GM23248 (cell line): ENCODE results near the gene SMAP2. TPM values are rescaled to one million over a fixed set of nuclear protein-coding genes. Genes with fewer than 3 reads are reported as not detected.

Experiments used
- DNase-seq: peaks from one replicate; pipeline ENCODE4 v3.0.0-alpha.2; 2015
- H2AFZ ChIP-seq: fragments of 200-600 bp; sonication (generic); 2 replicates; pipeline ENCODE4 v1.6.1; 2016; ENCODE audit warnings: antibody characterized with exemption
- H3F3A ChIP-seq: fragments of 200-600 bp; sonication (generic); 2 replicates; pipeline ENCODE4 v1.6.1; 2016; ENCODE audit warnings: mild to moderate bottlenecking, antibody characterized with exemption, mixed run types; ENCODE audit not compliant: insufficient read depth
- H3K27ac ChIP-seq: fragments of 200-600 bp; sonication (generic); 2 replicates; pipeline ENCODE4 v1.5.1; 2016; ENCODE audit warnings: mild to moderate bottlenecking
- H3K27me3 ChIP-seq: fragments of 200-600 bp; sonication (generic); replicated peaks from 2 replicates; pipeline ENCODE4 v1.6.1; 2016; ENCODE audit warnings: mild to moderate bottlenecking; ENCODE audit not compliant: insufficient read depth
- H3K36me3 ChIP-seq: fragments of 200-600 bp; sonication (generic); 2 replicates; pipeline ENCODE4 v1.6.1; 2016; ENCODE audit warnings: low read depth, mild to moderate bottlenecking
- H3K4me1 ChIP-seq: fragments of 200-600 bp; sonication (generic); 2 replicates; pipeline ENCODE4 v1.6.1; 2016; ENCODE audit warnings: mild to moderate bottlenecking; ENCODE audit not compliant: insufficient read depth
- H3K4me2 ChIP-seq: fragments of 200-600 bp; sonication (generic); one replicate; pipeline ENCODE4 v1.6.1; 2016; ENCODE audit warnings: mild to moderate bottlenecking; ENCODE audit not compliant: unreplicated experiment
- H3K4me3 ChIP-seq: fragments of 200-600 bp; sonication (generic); 2 replicates; pipeline ENCODE4 v1.5.1; 2016; ENCODE audit warnings: mild to moderate bottlenecking
- H3K79me2 ChIP-seq: fragments of 200-600 bp; sonication (generic); 2 replicates; pipeline ENCODE4 v1.6.1; 2016; ENCODE audit warnings: mild to moderate bottlenecking; ENCODE audit not compliant: insufficient read depth
- H3K9ac ChIP-seq: fragments of 200-600 bp; sonication (generic); 2 replicates; pipeline ENCODE4 v1.6.1; 2016; ENCODE audit warnings: mild to moderate bottlenecking
- H3K9me2 ChIP-seq: fragments of 200-600 bp; sonication (generic); 2 replicates; pipeline ENCODE4 v1.6.1; 2016; ENCODE audit warnings: mixed run types, mild to moderate bottlenecking, moderate library complexity; ENCODE audit not compliant: insufficient read depth
- H3K9me3 ChIP-seq: fragments of 200-600 bp; sonication (generic); one replicate; pipeline ENCODE4 v1.6.1; 2017; ENCODE audit warnings: low read depth
- H4K20me1 ChIP-seq: fragments of 200-600 bp; sonication (generic); 2 replicates; pipeline ENCODE4 v1.6.0; 2016; ENCODE audit not compliant: insufficient read depth
- EZH2 ChIP-seq: fragments of 200-600 bp; sonication (generic); IDR thresholded peaks from 2 replicates; pipeline ENCODE4 v1.6.1; 2018; ENCODE audit warnings: antibody characterized with exemption, mild to moderate bottlenecking; ENCODE audit not compliant: insufficient read depth, poor library complexity, severe bottlenecking
- EZH2phosphoT487 ChIP-seq: fragments of 200-600 bp; sonication (generic); IDR thresholded peaks from 2 replicates; pipeline ENCODE4 v1.6.1; 2018; ENCODE audit warnings: antibody characterized with exemption, moderate library complexity, mild to moderate bottlenecking, low read depth; ENCODE audit not compliant: insufficient read depth
- WGBS, 2 experiments: methylation state at CpG; one replicate each; pipeline ENCODE4 v1.1.6; 2015 to 2017; ENCODE audit warnings: low lambda C conversion rate in 2 of 2, low coverage in 1 of 2; ENCODE audit errors: missing lambda C conversion rate in 2 of 2; 5-methylcytosine and 5-hydroxymethylcytosine counted together
- in situ Hi-C: fragments of 300-500 bp; cut with MboI; formaldehyde crosslinking; loops from 2 replicates; pipeline ENCODE4 v1.15.0; 2020
- polyA plus RNA-seq: library from polyadenylated mRNA; unstranded; fragments of >200 nt; fragmentation: Nextera tagmentation; extraction: Ambion mirVana; gene quantifications from 2 replicates; pipeline ENCODE4 v1.2.1, GENCODE V29; 2016
- total RNA-seq: library from RNA; depleted of rRNA; stranded (reverse); fragments of >200 nt; shearing (Covaris generic); gene quantifications from 2 replicates; pipeline ENCODE4 v1.2.3, GENCODE V29; 2014

Gene SMAP2
- total and polyA plus RNA-seq, 2 experiments from 2014 or later = 12.2 to 14.3 TPM

GRCh38 chr1:40384413-40384762 lies 10.9 kb downstream of the SMAP2 start:
- Histone ChIP-seq H3K36me3 (no peaks in the 10 kb centered on the region), H3F3A (peaks cover 11% of the 10 kb centered on the region; the same call in 1 of the 2 replicates), H2AFZ (no peak overlapping the region), H3K4me3 (no peak overlapping the region), H3K27ac (no peak overlapping the region), H3K9me2 (no peaks in the 10 kb centered on the region), H3K27me3 (no peaks in the 10 kb centered on the region), H3K79me2 (peaks cover 90% of the 10 kb centered on the region), H3K9ac (no peak overlapping the region), H3K9me3 (no peaks in the 10 kb centered on the region), H3K4me2 (no peak overlapping the region), H3K4me1 (peaks cover 33% of the 10 kb centered on the region), H4K20me1 (no peaks in the 10 kb centered on the region)
- in situ Hi-C loops = no loop called here
- 99 to 100% methylated on average over 2 of the region's 2 CpGs for WGBS, 2 experiments
- TF ChIP-seq EZH2phosphoT487 = no peak
- TF ChIP-seq EZH2 = no peak
- DNase-seq = no peak

GRCh38 chr1:40384887-40385286 lies 11.4 kb downstream of the SMAP2 start:
- H3K9me3 ChIP-seq = no peaks in the 10 kb centered on the region
- no peaks in the 10 kb centered on the region for H4K20me1 ChIP-seq
- no peak overlapping the region for H3K4me2 ChIP-seq
- H3K4me3 ChIP-seq = no peak overlapping the region
- H3K9ac ChIP-seq = no peak overlapping the region
- no peak overlapping the region for H3K27ac ChIP-seq
- peaks cover 88% of the 10 kb centered on the region for H3K79me2 ChIP-seq
- TF ChIP-seq EZH2 = no peak
- no peak for TF ChIP-seq EZH2phosphoT487
- H2AFZ ChIP-seq = no peak overlapping the region
- H3F3A ChIP-seq = peaks cover 10% of the 10 kb centered on the region; the same call in 1 of the 2 replicates
- H3K4me1 ChIP-seq = peaks cover 33% of the 10 kb centered on the region
- no peaks in the 10 kb centered on the region for H3K27me3 ChIP-seq
- no peaks in the 10 kb centered on the region for H3K9me2 ChIP-seq
- WGBS, 2 experiments = 96 to 97% methylated on average over 6 of the region's 6 CpGs
- H3K36me3 ChIP-seq = no peaks in the 10 kb centered on the region
- no peak for DNase-seq
- in situ Hi-C loops = no loop called here

- H3K9me3 ChIP-seq = no peaks in the 10 kb centered on the region
- H2AFZ ChIP-seq = no peak overlapping the region
- H3K4me2 ChIP-seq = no peak overlapping the region
- H3K9ac ChIP-seq = no peak overlapping the region
- no peaks in the 10 kb centered on the region for H3K36me3 ChIP-seq
- WGBS, 2 experiments = 97 to 98% methylated on average over 6 of the region's 6 CpGs
- no peak overlapping the region for H3K27ac ChIP-seq
- in situ Hi-C loops = no loop called here
- no peak for DNase-seq
- no peaks in the 10 kb centered on the region for H3K9me2 ChIP-seq
- peaks cover 87% of the 10 kb centered on the region for H3K79me2 ChIP-seq
- no peak overlapping the region for H3K4me3 ChIP-seq
- H3F3A ChIP-seq = peaks cover 12% of the 10 kb centered on the region
- no peaks in the 10 kb centered on the region for H4K20me1 ChIP-seq
- TF ChIP-seq EZH2 (no peak), EZH2phosphoT487 (no peak)
- H3K4me1 ChIP-seq = peaks cover 32% of the 10 kb centered on the region
- no peaks in the 10 kb centered on the region for H3K27me3 ChIP-seq
Measured at GRCh38 chr1:40385437-40386358, 12.2 kb downstream of the SMAP2 start.

GRCh38 chr1:40386359-40386723 lies 12.8 kb downstream of the SMAP2 start:
- Histone ChIP-seq H3F3A (peaks cover 18% of the 10 kb centered on the region), H3K9me3 (no peaks in the 10 kb centered on the region), H4K20me1 (no peaks in the 10 kb centered on the region), H2AFZ (no peak overlapping the region), H3K79me2 (peaks cover 87% of the 10 kb centered on the region), H3K27ac (no peak overlapping the region), H3K27me3 (no peaks in the 10 kb centered on the region), H3K9me2 (no peaks in the 10 kb centered on the region), H3K4me2 (no peak overlapping the region), H3K9ac (no peak overlapping the region), H3K4me1 (peaks cover 27% of the 10 kb centered on the region), H3K36me3 (no peaks in the 10 kb centered on the region), H3K4me3 (no peak overlapping the region)
- in situ Hi-C loops = no loop called here
- TF ChIP-seq EZH2phosphoT487 (no peak), EZH2 (no peak)
- 81 to 88% methylated on average over 3 of the region's 3 CpGs for WGBS, 2 experiments
- DNase-seq = no peak
